IMR-90 (cell line): ENCODE measurements around the gene REXO1. TPM values are rescaled to one million over a fixed set of nuclear protein-coding genes. Genes with fewer than 3 reads are reported as not detected.
"Not testable (repeated sequence)": the region's sequence is repeated elsewhere in the genome, so short reads cannot be mapped to it uniquely, and the experiment has no call there.

Experiments
- ATAC-seq: fragments of 200-7000 bp; cut with Tn5 transposase; 2 replicates; pipeline ENCODE4 v1.9.1; 2020; ENCODE audit warnings: low read depth, mild to moderate bottlenecking, moderate library complexity
- BruUV-seq: library from RNA; stranded (reverse); fragments of 400-500 nt; replicated peaks from 2 replicates; lab custom pipeline; 2021; lab: Mats Ljungman, UMichigan
- CTCF ChIA-PET: fragments of 300-600 bp; formaldehyde crosslinking; extraction: SDS; loops from one replicate; lab custom pipeline; 2021; ENCODE audit warnings: antibody characterized with exemption; lab: Yijun Ruan, JAX
- POLR2A ChIA-PET: fragments of 300-600 bp; sonication (Branson Sonifier 250); formaldehyde crosslinking; loops from one replicate; lab custom pipeline; 2022; ENCODE audit warnings: antibody characterized with exemption; ENCODE audit not compliant: unreplicated experiment; lab: Charles Lee
- DNase-seq: peaks from one replicate; pipeline ENCODE4 v3.0.0; 2013
- H2AFZ ChIP-seq: replicated peaks from 2 replicates; pipeline ENCODE3; 2013; ENCODE audit warnings: low read length, mild to moderate bottlenecking; ENCODE audit not compliant: poor library complexity
- H2AK5ac ChIP-seq: 2 replicates; pipeline ENCODE4 v1.6.1; 2013; ENCODE audit warnings: low read depth, low read length, inconsistent platforms
- H2AK9ac ChIP-seq: replicated peaks from 2 replicates; pipeline ENCODE3; 2013; ENCODE audit warnings: mild to moderate bottlenecking, low read depth, low read length, moderate library complexity; ENCODE audit not compliant: poor library complexity
- H2BK120ac ChIP-seq: 2 replicates; pipeline ENCODE4 v1.6.1; 2013; ENCODE audit warnings: low read depth, low read length, inconsistent platforms
- H2BK15ac ChIP-seq: 3 replicates; pipeline ENCODE4 v1.6.1; 2013; ENCODE audit warnings: low read depth, low read length, inconsistent platforms
- H2BK20ac ChIP-seq: 2 replicates; pipeline ENCODE4 v1.6.1; 2013; ENCODE audit warnings: low read depth, mild to moderate bottlenecking, inconsistent platforms, low read length, moderate library complexity
- H2BK5ac ChIP-seq: 2 replicates; pipeline ENCODE4 v1.6.1; 2013; ENCODE audit warnings: mild to moderate bottlenecking, low read depth, low read length, inconsistent platforms; ENCODE audit not compliant: poor library complexity, severe bottlenecking
- H3K14ac ChIP-seq: replicated peaks from 2 replicates; pipeline ENCODE4 v1.6.1; 2013; ENCODE audit warnings: low read depth, low read length, inconsistent platforms
- H3K18ac ChIP-seq: 2 replicates; pipeline ENCODE4 v1.6.1; 2013; ENCODE audit warnings: low read depth, low read length, control low read depth
- H3K23ac ChIP-seq: 2 replicates; pipeline ENCODE4 v1.6.1; 2013; ENCODE audit warnings: low read depth, low read length, inconsistent platforms
- H3K27ac ChIP-seq: 2 replicates; pipeline ENCODE4 v1.5.1; 2013; ENCODE audit warnings: mild to moderate bottlenecking, control low read depth, low read length; ENCODE audit not compliant: insufficient read depth
- H3K27me3 ChIP-seq: 2 replicates; pipeline ENCODE4 v1.6.1; 2013; ENCODE audit warnings: low read length; ENCODE audit not compliant: control insufficient read depth, insufficient read depth
- H3K36me3 ChIP-seq: 2 replicates; pipeline ENCODE4 v1.6.1; 2013; ENCODE audit warnings: low read length, mixed read lengths; ENCODE audit not compliant: control insufficient read depth, insufficient read depth
- H3K4ac ChIP-seq: 2 replicates; pipeline ENCODE4 v1.6.1; 2013; ENCODE audit warnings: low read depth, low read length, inconsistent platforms
- H3K4me1 ChIP-seq: 2 replicates; pipeline ENCODE4 v1.6.1; 2013; ENCODE audit warnings: low read length, mixed read lengths; ENCODE audit not compliant: control insufficient read depth, insufficient read depth
- H3K4me2 ChIP-seq: 2 replicates; pipeline ENCODE4 v1.6.1; 2013; ENCODE audit warnings: low read depth, mild to moderate bottlenecking, control low read depth, low read length, moderate library complexity
- H3K4me3 ChIP-seq: 2 replicates; pipeline ENCODE4 v1.5.1; 2013; ENCODE audit warnings: low read depth, mild to moderate bottlenecking, control low read depth, low read length, moderate library complexity; ENCODE audit not compliant: insufficient read depth
- H3K56ac ChIP-seq: 2 replicates; pipeline ENCODE4 v1.6.1; 2013; ENCODE audit warnings: low read length, inconsistent platforms; ENCODE audit not compliant: insufficient read depth; ENCODE audit errors: extremely low read depth
- H3K79me1 ChIP-seq, 2 experiments: 2 replicates each; pipeline ENCODE4 v1.6.1; 2013; ENCODE audit warnings: low read length in 2 of 2, inconsistent platforms in 1 of 2, low read depth in 1 of 2
- H3K9ac ChIP-seq: 2 replicates; pipeline ENCODE4 v1.6.1; 2013; ENCODE audit warnings: low read depth, low read length, control low read depth
- H3K9me1 ChIP-seq: 2 replicates; pipeline ENCODE4 v1.6.1; 2013; ENCODE audit warnings: low read length, inconsistent platforms; ENCODE audit not compliant: insufficient read depth
- H3K9me3 ChIP-seq: 2 replicates; pipeline ENCODE4 v1.6.1; 2013; ENCODE audit warnings: low read length; ENCODE audit not compliant: control insufficient read depth, insufficient read depth
- H4K20me1 ChIP-seq: 2 replicates; pipeline ENCODE4 v1.6.1; 2013; ENCODE audit warnings: low read length, inconsistent platforms; ENCODE audit not compliant: insufficient read depth
- H4K5ac ChIP-seq: 2 replicates; pipeline ENCODE4 v1.6.1; 2013; ENCODE audit warnings: mild to moderate bottlenecking, low read depth, low read length, control low read depth
- H4K8ac ChIP-seq, 2 experiments: 2 replicates each; pipeline ENCODE4 v1.6.1; 2013; ENCODE audit warnings: low read depth in 2 of 2, low read length in 2 of 2, control low read depth in 1 of 2, inconsistent platforms in 1 of 2
- H4K91ac ChIP-seq: 2 replicates; pipeline ENCODE4 v1.6.1; 2013; ENCODE audit warnings: low read depth, low read length, inconsistent platforms; ENCODE audit not compliant: insufficient read depth
- WGBS, 2 experiments: methylation state at CpG; one replicate each; pipeline versions ENCODE4 v1.1.5 to v1.1.7; 2013; ENCODE audit warnings: missing lambda C conversion rate in 2 of 2; ENCODE audit not compliant: insufficient read length in 1 of 2; ENCODE audit errors: extremely low coverage in 2 of 2; 5-methylcytosine and 5-hydroxymethylcytosine counted together
- dilution Hi-C: fragments of 300-500 bp; cut with HindIII; formaldehyde crosslinking; loops from one replicate; pipeline ENCODE4 v1.14.3; 2018; ENCODE audit warnings: low sequenced_read_pairs; ENCODE audit not compliant: unreplicated experiment
- in situ Hi-C: fragments of 300-500 bp; cut with MboI; formaldehyde crosslinking; loops from 3 replicates; pipeline ENCODE4 v1.14.3; 2019; ENCODE audit warnings: low sequenced_read_pairs, inconsistent platforms, mixed read lengths
- intact Hi-C: fragments of 100-400 bp; cut with micrococcal nuclease; formaldehyde crosslinking; loops from 2 replicates; pipeline ENCODE4 v1.10.0; 2022
- polyA plus RNA-seq, 3 experiments: library from polyadenylated mRNA; depleted of rRNA; stranded (reverse); fragments of >200 nt; gene quantifications; 2 replicates each; pipeline ENCODE4 v1.2.3, GENCODE V29; 2012; ENCODE audit warnings: low replicate concordance in 1 of 3
- total RNA-seq: library from RNA; depleted of rRNA; stranded (reverse); fragments of >200 nt; gene quantifications from 2 replicates; pipeline ENCODE4 v1.2.3, GENCODE V29; 2012

REXO1 gene
- total and polyA plus RNA-seq, 2 of the 4 experiments (the other 2 are of a cell fraction), result 1.4 to 63.7 TPM

- Histone ChIP-seq H3K9me1 (peaks cover 18% of the 10 kb centered on the region), H4K20me1 (peaks cover 58% of the 10 kb centered on the region), H3K36me3 (peaks cover 12% of the 10 kb centered on the region; the same call in 1 of the 2 replicates), H3K4me1 (peaks cover 30% of the 10 kb centered on the region), H3K79me1 (peaks cover 8 to 57% of the 10 kb centered on the region in 2 experiments)
- H3K9ac ChIP-seq, H3K4me2 ChIP-seq, H2AFZ ChIP-seq, H3K9me3 ChIP-seq, ATAC-seq, BruUV-seq, intact Hi-C loops, dilution Hi-C loops, H3K4ac ChIP-seq, H4K91ac ChIP-seq, H3K4me3 ChIP-seq, H3K27me3 ChIP-seq, H2BK15ac ChIP-seq, DNase-seq, H4K5ac ChIP-seq, H3K14ac ChIP-seq, H2BK120ac ChIP-seq, CTCF ChIA-PET, H2AK9ac ChIP-seq, H3K27ac ChIP-seq, H2BK20ac ChIP-seq, H3K56ac ChIP-seq, H4K8ac ChIP-seq, H3K23ac ChIP-seq, POLR2A ChIA-PET, H2BK5ac ChIP-seq, in situ Hi-C loops, H3K18ac ChIP-seq, H2AK5ac ChIP-seq: not testable (repeated sequence)
- 86% methylated on average over 1 of the region's 17 CpGs; no CpG with 5 or more reads in 1 of the 2 experiments for WGBS, 2 experiments
These were observed 31.7 kb upstream of the REXO1 start for GRCh38 chr19:1879982-1880381.

DNA sequence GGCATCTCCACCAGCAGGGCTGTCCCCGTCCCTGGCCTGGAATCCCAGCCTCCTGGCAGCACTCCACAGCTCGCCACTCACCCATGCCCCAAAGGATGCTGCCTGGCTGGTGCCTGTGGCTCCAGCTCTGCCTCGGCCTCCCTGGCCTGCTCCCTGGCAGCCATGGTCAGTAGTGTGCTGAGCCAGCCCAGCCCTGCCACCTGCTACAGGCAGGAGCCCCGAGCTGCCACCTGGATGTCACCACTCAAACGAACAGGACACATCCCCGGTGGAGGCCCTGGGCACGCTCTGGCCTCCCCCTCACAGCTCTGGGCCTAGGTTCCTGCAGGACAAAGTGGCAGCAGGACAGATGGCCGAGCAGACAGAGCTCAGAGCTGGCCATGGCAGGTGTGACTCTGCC is 30.3 kb upstream of the REXO1 start:
- intact Hi-C loops, H2AK5ac ChIP-seq, POLR2A ChIA-PET, H4K91ac ChIP-seq, H3K27ac ChIP-seq, H2BK120ac ChIP-seq, H3K4ac ChIP-seq, H2BK20ac ChIP-seq, H4K8ac ChIP-seq, H3K9me3 ChIP-seq, H3K27me3 ChIP-seq, H3K56ac ChIP-seq, dilution Hi-C loops, ATAC-seq, H4K5ac ChIP-seq, H2BK15ac ChIP-seq, H3K14ac ChIP-seq, H3K9ac ChIP-seq, H3K4me2 ChIP-seq, CTCF ChIA-PET, BruUV-seq, H3K23ac ChIP-seq, DNase-seq, H2AK9ac ChIP-seq, H3K18ac ChIP-seq, H2BK5ac ChIP-seq, in situ Hi-C loops, H3K4me3 ChIP-seq, H2AFZ ChIP-seq: not testable (repeated sequence)
- Histone ChIP-seq H4K20me1 (peaks cover 54% of the 10 kb centered on the region), H3K36me3 (peaks cover 14% of the 10 kb centered on the region; the same call in 1 of the 2 replicates), H3K9me1 (peaks cover 13% of the 10 kb centered on the region; the same call in 1 of the 2 replicates), H3K79me1 (peaks cover 8 to 53% of the 10 kb centered on the region in 2 experiments), H3K4me1 (peaks cover 26% of the 10 kb centered on the region)
- 100% methylated on average over 1 of the region's 8 CpGs; no CpG with 5 or more reads in 1 of the 2 experiments for WGBS, 2 experiments
